ENCODE data around the gene SF3B6. TPM values are rescaled to one million over a fixed set of nuclear protein-coding genes. Genes with fewer than 3 reads are reported as not detected.

SF3B6 gene
- 173 and 176 TPM in 2 replicates for total RNA-seq

GRCh38 chr2:24075915-24076848 is at the start of gene SF3B6:
TSS of gene SF3B6 (minus strand) at chr2:24076326. CDS start at chr2:24076229, 97 bp downstream.

GRCh38 chr2:24123195-24123921 is 47.2 kb upstream of the SF3B6 start, which contains the start of the genes FAM228B and PFN4:
TSS of gene FAM228B (plus strand) at chr2:24123469. CDS start at chr2:24124362, 893 bp downstream.
TSS of gene PFN4 (minus strand) at chr2:24123334. CDS start at chr2:24122535, 799 bp downstream.

GRCh38 chr2:24084386-24085199 is 8.5 kb upstream of the SF3B6 start, which contains the start of gene TP53I3:
TSS of gene TP53I3 (minus strand) at chr2:24084834. CDS start at chr2:24084326, 508 bp downstream.

GRCh38 chr2:24049485-24050021 is 26.6 kb downstream of the SF3B6 start, which contains the start of gene FKBP1B:
TSS of gene FKBP1B (plus strand) at chr2:24049741. CDS start at chr2:24049850, 109 bp downstream.

GRCh38 chr2:24046930-24047702 is 29.0 kb downstream of the SF3B6 start, which contains the start of gene WDCP:
TSS of gene WDCP (minus strand) at chr2:24047391. CDS start at chr2:24039494, 7,897 bp downstream.

Other genes with a start within 250 kb of the SF3B6 start
- gene ATAD2B, start 149.2 kb downstream of the SF3B6 start, total RNA-seq, result 1.5 TPM in 2 replicates
- gene UBXN2A, start 135.9 kb downstream of the SF3B6 start, total RNA-seq, result 7.7 and 8.2 TPM in 2 replicates
- gene MFSD2B, start 66.2 kb downstream of the SF3B6 start, total RNA-seq, result 0.59 and 1.0 TPM in 2 replicates
- gene WDCP, start 28.9 kb downstream of the SF3B6 start, total RNA-seq, result 7.9 and 8.2 TPM in 2 replicates
- 16.8 and 26.1 TPM in 2 replicates for gene FKBP1B, start 26.6 kb downstream of the SF3B6 start, total RNA-seq
- gene TP53I3, start 8.5 kb upstream of the SF3B6 start, total RNA-seq, result 46.4 and 52.5 TPM in 2 replicates
- gene PFN4, start 47.0 kb upstream of the SF3B6 start, total RNA-seq, result 0.15 and 0.17 TPM in 2 replicates
- 1.9 and 4.2 TPM in 2 replicates for gene FAM228B, start 47.1 kb upstream of the SF3B6 start, total RNA-seq
- gene FAM228A, start 98.7 kb upstream of the SF3B6 start, total RNA-seq, result 0.34 and 1.5 TPM in 2 replicates